ENCODE measurements around the gene SLC38A11. TPM values are rescaled to one million over a fixed set of nuclear protein-coding genes. Genes with fewer than 3 reads are reported as not detected.

SLC38A11 gene
- total and polyA plus RNA-seq, 2 of the 8 experiments (the other 6 are each of a cell fraction or from before 2014, with no cell fraction given), result not detected

- H3K56ac ChIP-seq (replicated peaks; ENCODE audit: insufficient read length, low read depth, low read length), result no peak overlapping the region
- no peak for DNase-seq (ENCODE audit: low read depth in 1 of 2, low spot score in 2 of 2)
- no peak overlapping the region for H2BK12ac ChIP-seq (ENCODE audit: low read depth, low read length)
- H4K91ac ChIP-seq (replicated peaks; ENCODE audit: insufficient read length, low read length), result no peak overlapping the region
- no peaks in the 10 kb centered on the region for H3K79me2 ChIP-seq (ENCODE audit: control insufficient read depth in 1 of 2, insufficient read depth in 2 of 2, low read length in 2 of 2)
- H2BK20ac ChIP-seq (ENCODE audit: low read length), result no peak overlapping the region
- no peak overlapping the region for H3K4ac ChIP-seq (replicated peaks; ENCODE audit: insufficient read length, low read depth, low read length)
- H2AK5ac ChIP-seq (ENCODE audit: low read depth, low read length), result no peak overlapping the region
- H2BK15ac ChIP-seq (ENCODE audit: low read length), result no peak overlapping the region
- H2BK5ac ChIP-seq (ENCODE audit: low read depth, low read length), result no peak overlapping the region
- 90% methylated on average over 4 of the region's 4 CpGs; no CpG with 5 or more reads in 1 of the 2 experiments for WGBS, 2 experiments (ENCODE audit: extremely low coverage in 1 of 2, insufficient coverage in 1 of 2, insufficient read length in 1 of 2, insufficient replicate concordance in 2 of 2, low coverage in 1 of 2, low lambda C conversion rate in 2 of 2, missing lambda C conversion rate in 1 of 2)
- ChIA-PET POLR2A (ENCODE audit: partially characterized antibody) (no interaction called here), CTCF (ENCODE audit: partially characterized antibody) (no interaction called here)
- no peaks in the 10 kb centered on the region for H4K20me1 ChIP-seq (replicated peaks in 1 of 2; ENCODE audit: control insufficient read depth in 1 of 2, insufficient read depth in 2 of 2, low read length in 2 of 2)
- H4K5ac ChIP-seq (ENCODE audit: insufficient read length, low read depth, low read length), result no peak overlapping the region
- no peaks in the 10 kb centered on the region for H3K36me3 ChIP-seq (ENCODE audit: control insufficient read depth in 2 of 4, insufficient read depth in 4 of 4, low read length in 3 of 4)
- no peak overlapping the region for H2AFZ ChIP-seq (ENCODE audit: low read length)
- no peak overlapping the region for H2BK120ac ChIP-seq (replicated peaks; ENCODE audit: low read depth, low read length)
- peaks cover 0 to 6% (median under 1%) of the 10 kb centered on the region in 4 experiments; a peak in 2 of 7 replicates for H3K4me1 ChIP-seq (replicated peaks in 1 of 4; ENCODE audit: control insufficient read depth in 3 of 4, insufficient read depth in 4 of 4, low read length in 3 of 4)
- no peak for FAIRE-seq
- no peak overlapping the region for H3K27ac ChIP-seq (ENCODE audit: low read depth, low read length)
- no peak overlapping the region for H3K18ac ChIP-seq (ENCODE audit: extremely low read depth, low read length)
- H3K23me2 ChIP-seq (ENCODE audit: low read depth, low read length), result no peaks in the 10 kb centered on the region
- TF ChIP-seq CBX8 (IDR thresholded peaks at IDR 0.05; ENCODE audit: borderline replicate concordance, low read depth, low read length) (no peak), SP2 (IDR thresholded peaks at IDR 0.05; ENCODE audit: low read length) (no peak), RXRA (IDR thresholded peaks at IDR 0.05; ENCODE audit: insufficient read depth, low read depth, low read length) (no peak), BCL11A (IDR thresholded peaks at IDR 0.05; ENCODE audit: low read depth in 2 of 2, low read length in 2 of 2) (no peak)
- no peaks in the 10 kb centered on the region for H3K27me3 ChIP-seq (replicated peaks in 1 of 4; ENCODE audit: control insufficient read depth in 3 of 4, extremely low read depth in 1 of 4, insufficient read depth in 3 of 4, low read length in 3 of 4)
- no peak overlapping the region for H4K8ac ChIP-seq (ENCODE audit: extremely low read depth, insufficient read depth, low read length)
- no peak overlapping the region for H3K23ac ChIP-seq (ENCODE audit: insufficient read length)
- H3K79me1 ChIP-seq (ENCODE audit: low read depth, low read length), result no peaks in the 10 kb centered on the region
- H3K4me2 ChIP-seq (ENCODE audit: insufficient read depth in 1 of 2, low read depth in 2 of 2, low read length in 2 of 2), result no peak overlapping the region
- no peaks in the 10 kb centered on the region for H3K9me3 ChIP-seq (ENCODE audit: insufficient read depth in 2 of 2, low read depth in 1 of 2, low read length in 1 of 2)
- H3K4me3 ChIP-seq (ENCODE audit: extremely low read depth in 1 of 4, insufficient read depth in 2 of 4, low read depth in 3 of 4, low read length in 4 of 4), result no peak overlapping the region
- H3K9ac ChIP-seq (replicated peaks in 1 of 4; ENCODE audit: extremely low read depth in 1 of 4, low read depth in 3 of 4, low read length in 3 of 4), result no peak overlapping the region
- no peak overlapping the region for H3K14ac ChIP-seq (ENCODE audit: insufficient read length)
Observed at GRCh38 chr2:164896226-164896625, 59.1 kb downstream of the SLC38A11 start.

Data from H1 (cell line).